ENCODE results near the gene NBAS.

DNA sequence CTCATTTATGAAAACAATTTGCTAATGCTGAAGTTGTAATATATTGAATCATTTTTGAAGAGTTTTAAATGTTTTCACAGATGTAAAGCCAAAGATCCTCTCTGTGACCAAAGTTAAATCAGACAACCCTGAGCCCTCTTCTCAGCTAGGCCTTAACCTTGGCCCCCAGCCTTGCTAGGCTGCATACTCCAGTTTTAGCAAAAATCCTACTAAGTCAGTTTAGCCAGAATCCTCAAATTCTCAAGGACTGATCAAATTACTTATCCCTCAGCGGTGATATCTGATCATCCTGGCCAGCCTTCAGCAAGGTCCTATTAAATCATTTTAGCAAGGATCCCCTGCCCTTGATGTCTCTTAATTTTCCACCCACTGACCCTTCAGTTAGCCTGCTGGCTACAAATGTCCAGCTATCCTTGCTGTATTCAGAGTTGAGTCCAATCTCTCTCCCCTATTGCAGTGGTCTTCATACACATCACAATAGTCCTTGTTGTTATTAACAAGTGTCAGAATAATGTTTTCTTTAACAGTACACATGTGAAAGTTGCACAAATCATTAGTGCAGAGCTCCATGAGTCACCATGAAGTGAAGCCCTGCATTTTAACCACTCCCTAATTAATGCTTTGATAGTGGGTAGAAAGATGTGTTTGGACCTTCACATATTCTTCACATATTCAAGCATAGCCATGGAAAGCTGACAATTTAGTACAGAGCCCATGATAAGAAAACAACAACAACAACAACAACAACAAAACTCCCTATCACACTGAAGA lies 206.4 kb downstream of the NBAS start:
- TF ChIP-seq, protein P1, sequence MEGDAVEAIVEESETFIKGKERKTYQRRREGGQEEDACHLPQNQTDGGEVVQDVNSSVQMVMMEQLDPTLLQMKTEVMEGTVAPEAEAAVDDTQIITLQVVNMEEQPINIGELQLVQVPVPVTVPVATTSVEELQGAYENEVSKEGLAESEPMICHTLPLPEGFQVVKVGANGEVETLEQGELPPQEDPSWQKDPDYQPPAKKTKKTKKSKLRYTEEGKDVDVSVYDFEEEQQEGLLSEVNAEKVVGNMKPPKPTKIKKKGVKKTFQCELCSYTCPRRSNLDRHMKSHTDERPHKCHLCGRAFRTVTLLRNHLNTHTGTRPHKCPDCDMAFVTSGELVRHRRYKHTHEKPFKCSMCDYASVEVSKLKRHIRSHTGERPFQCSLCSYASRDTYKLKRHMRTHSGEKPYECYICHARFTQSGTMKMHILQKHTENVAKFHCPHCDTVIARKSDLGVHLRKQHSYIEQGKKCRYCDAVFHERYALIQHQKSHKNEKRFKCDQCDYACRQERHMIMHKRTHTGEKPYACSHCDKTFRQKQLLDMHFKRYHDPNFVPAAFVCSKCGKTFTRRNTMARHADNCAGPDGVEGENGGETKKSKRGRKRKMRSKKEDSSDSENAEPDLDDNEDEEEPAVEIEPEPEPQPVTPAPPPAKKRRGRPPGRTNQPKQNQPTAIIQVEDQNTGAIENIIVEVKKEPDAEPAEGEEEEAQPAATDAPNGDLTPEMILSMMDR (conservative IDR thresholded peaks at IDR 0.05), result no peak
- TF ChIP-seq EZH2 (IDR thresholded peaks at IDR 0.05; ENCODE audit: low read depth), result no peak
